ENCODE data around the gene CCNY.

Gene CCNY

GRCh38 chr10:35359056-35359455, 22.7 kb downstream of the CCNY start:
- no peak for DNase-seq

- no peak for DNase-seq
Observed at GRCh38 chr10:35359873-35360272, 23.6 kb downstream of the CCNY start.

- no peak for DNase-seq
Observed at GRCh38 chr10:35362701-35363350, 26.5 kb downstream of the CCNY start.

GRCh38 chr10:35363587-35363986, 27.3 kb downstream of the CCNY start:
- no peak for DNase-seq

GRCh38 chr10:35364808-35365207, 28.5 kb downstream of the CCNY start:
- DNase-seq, result no peak

- DNase-seq, result no peak
Observed at GRCh38 chr10:35365994-35366393, 29.7 kb downstream of the CCNY start.

- no peak for DNase-seq
Observed at GRCh38 chr10:35367107-35367859, 31.0 kb downstream of the CCNY start.

- no peak for DNase-seq
Observed at GRCh38 chr10:35367982-35368381, 31.7 kb downstream of the CCNY start.

- peak; percentile 34 for DNase-seq
Observed at GRCh38 chr10:35368485-35369048, 32.3 kb downstream of the CCNY start.

GRCh38 chr10:35369049-35369611, 32.8 kb downstream of the CCNY start:
- DNase-seq, result no peak

- no peak for DNase-seq
Observed at GRCh38 chr10:35371731-35372130, 35.4 kb downstream of the CCNY start.

- peak; percentile 57 for DNase-seq
Observed at GRCh38 chr10:35372329-35372728, 36.0 kb downstream of the CCNY start.

- DNase-seq, result no peak
Observed at GRCh38 chr10:35375091-35375765, 38.9 kb downstream of the CCNY start.

- no peak for DNase-seq
Observed at GRCh38 chr10:35377050-35377728, 40.9 kb downstream of the CCNY start.

GRCh38 chr10:35378541-35379210, 42.4 kb downstream of the CCNY start:
- peak; percentile 56 for DNase-seq

GRCh38 chr10:35379226-35380137, 43.2 kb downstream of the CCNY start:
- DNase-seq, result peak; percentile 93

GRCh38 chr10:35382096-35382495, 45.8 kb downstream of the CCNY start:
- DNase-seq, result no peak

GRCh38 chr10:35384265-35384868, 48.1 kb downstream of the CCNY start:
- DNase-seq, result no peak

- DNase-seq, result peak; percentile 66
Observed at GRCh38 chr10:35386594-35387174, 50.4 kb downstream of the CCNY start.

- DNase-seq, result no peak
Observed at GRCh38 chr10:35387768-35388167, 51.5 kb downstream of the CCNY start.

Data from hematopoietic multipotent progenitor cell treated with erythropoietin and hydrocortisone succinate and interleukin-3 and kit ligand, for 6 days (in vitro differentiated cells).